Neural progenitor cell (in vitro differentiated cells): ENCODE data around the gene KLHL7.

Experiments used
- EZH2phosphoT487 ChIP-seq: fragments of 200-600 bp; sonication (generic); IDR thresholded peaks from 2 replicates; pipeline ENCODE4 v1.6.1; 2017; ENCODE audit warnings: antibody characterized with exemption
- TF ChIP-seq, protein P1 (sequence below): fragments of 200-600 bp; sonication (generic); IDR thresholded peaks from 2 replicates; pipeline ENCODE4 v1.5.1; 2017; ENCODE audit warnings: antibody characterized with exemption, mild to moderate bottlenecking

GRCh38 chr7:23210506-23210905 lies 104.9 kb downstream of the KLHL7 start:
- TF ChIP-seq, protein P1, sequence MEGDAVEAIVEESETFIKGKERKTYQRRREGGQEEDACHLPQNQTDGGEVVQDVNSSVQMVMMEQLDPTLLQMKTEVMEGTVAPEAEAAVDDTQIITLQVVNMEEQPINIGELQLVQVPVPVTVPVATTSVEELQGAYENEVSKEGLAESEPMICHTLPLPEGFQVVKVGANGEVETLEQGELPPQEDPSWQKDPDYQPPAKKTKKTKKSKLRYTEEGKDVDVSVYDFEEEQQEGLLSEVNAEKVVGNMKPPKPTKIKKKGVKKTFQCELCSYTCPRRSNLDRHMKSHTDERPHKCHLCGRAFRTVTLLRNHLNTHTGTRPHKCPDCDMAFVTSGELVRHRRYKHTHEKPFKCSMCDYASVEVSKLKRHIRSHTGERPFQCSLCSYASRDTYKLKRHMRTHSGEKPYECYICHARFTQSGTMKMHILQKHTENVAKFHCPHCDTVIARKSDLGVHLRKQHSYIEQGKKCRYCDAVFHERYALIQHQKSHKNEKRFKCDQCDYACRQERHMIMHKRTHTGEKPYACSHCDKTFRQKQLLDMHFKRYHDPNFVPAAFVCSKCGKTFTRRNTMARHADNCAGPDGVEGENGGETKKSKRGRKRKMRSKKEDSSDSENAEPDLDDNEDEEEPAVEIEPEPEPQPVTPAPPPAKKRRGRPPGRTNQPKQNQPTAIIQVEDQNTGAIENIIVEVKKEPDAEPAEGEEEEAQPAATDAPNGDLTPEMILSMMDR: no peak
- no peak for TF ChIP-seq EZH2phosphoT487
